ENCODE results near the gene MEF2D.

DNA sequence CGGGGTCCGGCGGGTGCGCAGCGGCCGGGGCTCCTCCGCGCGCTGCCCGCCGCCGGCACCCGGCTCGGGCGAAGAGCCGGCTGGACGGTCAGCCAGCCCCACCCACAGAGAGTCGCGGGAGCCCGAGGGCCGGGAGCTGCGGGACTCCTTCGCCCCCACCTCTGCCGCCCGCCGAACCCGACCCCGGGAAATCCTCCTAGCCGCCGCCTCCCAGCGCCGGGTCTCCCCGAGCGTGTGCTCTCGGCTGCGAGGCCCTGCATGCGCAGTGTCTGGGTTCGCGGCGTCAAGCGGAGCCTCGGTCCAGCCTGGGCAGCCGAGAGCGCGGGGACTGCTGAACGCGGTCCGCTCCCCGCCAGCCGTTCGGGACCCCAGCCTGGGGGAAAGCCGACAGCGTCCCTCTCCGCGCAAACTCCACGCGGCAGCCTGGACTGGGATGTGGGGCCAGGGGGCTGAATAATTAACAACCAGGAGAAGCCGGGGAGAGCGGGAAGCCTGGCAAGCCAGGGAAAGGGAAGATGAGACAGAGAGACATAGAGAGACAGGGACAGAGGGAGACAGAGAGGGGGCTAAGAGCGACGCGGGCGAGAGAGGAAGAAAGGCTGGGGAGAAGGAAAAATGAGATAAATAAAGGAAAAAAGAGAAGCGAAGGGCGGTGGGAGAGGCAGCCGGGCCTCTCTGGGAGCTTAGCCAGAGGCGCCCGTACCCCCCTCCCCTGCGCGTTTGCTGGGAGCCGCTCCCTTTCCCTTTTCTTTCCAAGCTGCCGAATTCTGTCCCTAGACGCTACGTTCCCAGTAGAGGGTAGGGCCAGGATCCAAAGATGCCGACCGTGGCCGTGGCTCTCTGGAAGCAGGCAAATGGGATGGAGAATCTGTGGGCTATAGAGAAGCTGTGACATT is 64.2 kb downstream of the MEF2D start:
- TF ChIP-seq, protein P1, sequence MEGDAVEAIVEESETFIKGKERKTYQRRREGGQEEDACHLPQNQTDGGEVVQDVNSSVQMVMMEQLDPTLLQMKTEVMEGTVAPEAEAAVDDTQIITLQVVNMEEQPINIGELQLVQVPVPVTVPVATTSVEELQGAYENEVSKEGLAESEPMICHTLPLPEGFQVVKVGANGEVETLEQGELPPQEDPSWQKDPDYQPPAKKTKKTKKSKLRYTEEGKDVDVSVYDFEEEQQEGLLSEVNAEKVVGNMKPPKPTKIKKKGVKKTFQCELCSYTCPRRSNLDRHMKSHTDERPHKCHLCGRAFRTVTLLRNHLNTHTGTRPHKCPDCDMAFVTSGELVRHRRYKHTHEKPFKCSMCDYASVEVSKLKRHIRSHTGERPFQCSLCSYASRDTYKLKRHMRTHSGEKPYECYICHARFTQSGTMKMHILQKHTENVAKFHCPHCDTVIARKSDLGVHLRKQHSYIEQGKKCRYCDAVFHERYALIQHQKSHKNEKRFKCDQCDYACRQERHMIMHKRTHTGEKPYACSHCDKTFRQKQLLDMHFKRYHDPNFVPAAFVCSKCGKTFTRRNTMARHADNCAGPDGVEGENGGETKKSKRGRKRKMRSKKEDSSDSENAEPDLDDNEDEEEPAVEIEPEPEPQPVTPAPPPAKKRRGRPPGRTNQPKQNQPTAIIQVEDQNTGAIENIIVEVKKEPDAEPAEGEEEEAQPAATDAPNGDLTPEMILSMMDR (conservative IDR thresholded peaks at IDR 0.05): no peak
- no peak for TF ChIP-seq EZH2 (IDR thresholded peaks at IDR 0.05; ENCODE audit: low read depth)
